Vagina (tissue), 2 donors: Measurements from ENCODE around the gene RNF115.

Source experiments
- POLR2A ChIP-seq, 2 donors: fragments of 450-650 bp; IDR thresholded peaks; one replicate each; pipeline ENCODE4 v1.6.1; 2017; ENCODE audit warnings: antibody characterized with exemption in 2 of 2, mild to moderate bottlenecking in 2 of 2, moderate library complexity in 2 of 2
- POLR2AphosphoS5 ChIP-seq, 2 donors: sonication (generic); formaldehyde crosslinking; IDR thresholded peaks; one replicate each; pipeline ENCODE4 v1.9.0; 2017; ENCODE audit warnings: antibody characterized with exemption in 2 of 2, mild to moderate bottlenecking in 2 of 2, low read depth in 1 of 2; ENCODE audit not compliant: insufficient read depth in 1 of 2
- TF ChIP-seq, protein P1 (sequence below), 3 experiments: fragments of 450-650 bp in 2 of 3; fragments of 200-600 bp in 1 of 3; sonication (generic) in 1 of 3; IDR thresholded peaks; one replicate each; pipeline ENCODE4 v1.5.1; 2017 to 2019; ENCODE audit warnings: antibody characterized with exemption in 3 of 3, mild to moderate bottlenecking in 2 of 3, moderate library complexity in 2 of 3

DNA sequence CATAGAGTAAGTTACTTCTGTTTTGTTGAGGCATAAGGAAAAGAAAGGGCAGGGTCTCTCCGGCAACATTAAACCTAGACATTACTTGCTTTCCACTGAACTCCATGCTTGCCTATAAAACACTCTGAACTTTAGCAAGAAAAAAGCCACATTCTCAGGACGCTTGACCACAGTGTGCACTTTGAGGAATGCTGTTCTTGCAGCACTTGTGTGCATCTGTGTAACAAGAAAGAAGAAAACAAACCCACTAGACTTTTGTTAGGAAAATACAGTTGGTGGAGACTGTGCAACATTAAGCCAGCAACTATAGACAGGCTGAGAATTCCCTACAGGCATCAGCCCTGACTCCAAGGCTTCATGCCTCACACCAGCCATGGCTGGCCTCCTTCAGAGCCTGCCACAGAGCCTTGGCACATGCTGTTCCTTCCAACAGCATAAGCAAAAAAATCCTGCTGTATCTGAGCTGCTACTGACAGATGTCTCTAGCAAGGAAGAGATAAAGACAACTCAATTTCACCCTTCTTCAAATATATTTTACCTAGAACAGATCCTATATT, 122.5 kb downstream of the RNF115 start:
- TF ChIP-seq, protein P1, sequence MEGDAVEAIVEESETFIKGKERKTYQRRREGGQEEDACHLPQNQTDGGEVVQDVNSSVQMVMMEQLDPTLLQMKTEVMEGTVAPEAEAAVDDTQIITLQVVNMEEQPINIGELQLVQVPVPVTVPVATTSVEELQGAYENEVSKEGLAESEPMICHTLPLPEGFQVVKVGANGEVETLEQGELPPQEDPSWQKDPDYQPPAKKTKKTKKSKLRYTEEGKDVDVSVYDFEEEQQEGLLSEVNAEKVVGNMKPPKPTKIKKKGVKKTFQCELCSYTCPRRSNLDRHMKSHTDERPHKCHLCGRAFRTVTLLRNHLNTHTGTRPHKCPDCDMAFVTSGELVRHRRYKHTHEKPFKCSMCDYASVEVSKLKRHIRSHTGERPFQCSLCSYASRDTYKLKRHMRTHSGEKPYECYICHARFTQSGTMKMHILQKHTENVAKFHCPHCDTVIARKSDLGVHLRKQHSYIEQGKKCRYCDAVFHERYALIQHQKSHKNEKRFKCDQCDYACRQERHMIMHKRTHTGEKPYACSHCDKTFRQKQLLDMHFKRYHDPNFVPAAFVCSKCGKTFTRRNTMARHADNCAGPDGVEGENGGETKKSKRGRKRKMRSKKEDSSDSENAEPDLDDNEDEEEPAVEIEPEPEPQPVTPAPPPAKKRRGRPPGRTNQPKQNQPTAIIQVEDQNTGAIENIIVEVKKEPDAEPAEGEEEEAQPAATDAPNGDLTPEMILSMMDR (IDR thresholded peaks at IDR 0.05), result no peak
- TF ChIP-seq POLR2A (IDR thresholded peaks at IDR 0.05), result no peak
- no peak for TF ChIP-seq POLR2AphosphoS5 (IDR thresholded peaks at IDR 0.05; ENCODE audit: insufficient read depth in 1 of 2, low read depth in 1 of 2)
